T-cell (primary cell): ENCODE results near the gene DNAJB9. TPM values are rescaled to one million over a fixed set of nuclear protein-coding genes. Genes with fewer than 3 reads are reported as not detected.

Experiments
- ATAC-seq, 4 experiments: fragments of 200-7000 bp in 3 of 4; fragments of 150-1000 bp in 1 of 4; cut with Tn5 transposase; replicated peaks in 1 of 4; 1 replicate in 3 of 4; 2 replicates in 1 of 4; pipeline ENCODE4 v1.10.0; 2021; ENCODE audit warnings: moderate library complexity in 3 of 4, mild to moderate bottlenecking in 2 of 4, moderate number of reproducible peaks in 1 of 4
- CTCF ChIA-PET, 2 donors: fragments of 300-600 bp; sonication (Branson Sonifier 250); formaldehyde crosslinking; loops; one replicate each; lab custom pipeline; 2022; ENCODE audit warnings: antibody characterized with exemption in 2 of 2; lab: Charles Lee
- POLR2A ChIA-PET, 2 donors: fragments of 300-600 bp; sonication (Branson Sonifier 250); formaldehyde crosslinking; loops; one replicate each; lab custom pipeline; 2022; ENCODE audit warnings: antibody characterized with exemption in 2 of 2; lab: Charles Lee
- DNase-seq, 35 experiments: peaks; one replicate each; pipeline versions ENCODE4 v3.0.0 to v3.0.0-alpha.2; 2013 to 2023
- H3K27ac ChIP-seq: one replicate; pipeline ENCODE4 v1.5.1; 2013; ENCODE audit warnings: low read length
- H3K27me3 ChIP-seq, 2 experiments: replicated peaks in 1 of 2; 1 replicate in 1 of 2; 2 replicates in 1 of 2; pipeline versions ENCODE4 v1.6.1 to v1.7.0; 2013; ENCODE audit warnings: low read length in 1 of 2, mixed read lengths in 1 of 2; ENCODE audit not compliant: control insufficient read depth in 2 of 2, insufficient read depth in 2 of 2; ENCODE audit errors: extremely low read depth in 1 of 2
- H3K36me3 ChIP-seq, 2 donors: 1 replicate in 1 of 2; 2 replicates in 1 of 2; pipeline versions ENCODE4 v1.6.1 to v1.7.0; 2013; ENCODE audit warnings: low read length in 1 of 2; ENCODE audit not compliant: control insufficient read depth in 2 of 2, insufficient read depth in 1 of 2; ENCODE audit errors: extremely low read depth in 1 of 2
- H3K4me1 ChIP-seq, 2 experiments: 1 replicate in 1 of 2; 2 replicates in 1 of 2; pipeline versions ENCODE4 v1.6.1 to v1.7.0; 2013; ENCODE audit warnings: low read length in 2 of 2, mixed read lengths in 1 of 2; ENCODE audit not compliant: insufficient read depth in 2 of 2, control insufficient read depth in 1 of 2; ENCODE audit errors: extremely low read depth in 1 of 2
- H3K4me3 ChIP-seq, 2 donors: 1 replicate in 1 of 2; 2 replicates in 1 of 2; pipeline versions ENCODE4 v1.5.1 to v1.7.0; 2013; ENCODE audit warnings: mild to moderate bottlenecking in 2 of 2, low read length in 1 of 2, moderate library complexity in 1 of 2; ENCODE audit not compliant: control insufficient read depth in 1 of 2; ENCODE audit errors: extremely low read depth in 1 of 2
- H3K9me3 ChIP-seq: 2 replicates; pipeline ENCODE4 v1.7.0; 2013
- H3K27ac Mint-ChIP-seq, 2 donors: one replicate each; pipeline ENCODE4 v1.8.0; 2020 to 2021; ENCODE audit warnings: mild to moderate bottlenecking in 2 of 2, mixed read lengths in 2 of 2
- H3K27me3 Mint-ChIP-seq, 2 donors: one replicate each; pipeline ENCODE4 v1.8.0; 2021 to 2022; ENCODE audit warnings: mixed read lengths in 2 of 2
- H3K36me3 Mint-ChIP-seq: one replicate; pipeline ENCODE4 v1.8.0; 2021; ENCODE audit warnings: mixed read lengths
- H3K4me1 Mint-ChIP-seq, 3 donors: one replicate each; pipeline ENCODE4 v1.8.0; 2020 to 2022; ENCODE audit warnings: mixed read lengths in 3 of 3, mild to moderate bottlenecking in 1 of 3
- H3K4me3 Mint-ChIP-seq, 3 donors: one replicate each; pipeline ENCODE4 v1.8.0; 2020 to 2022; ENCODE audit warnings: mild to moderate bottlenecking in 3 of 3, mixed read lengths in 3 of 3, moderate library complexity in 3 of 3
- H3K9me3 Mint-ChIP-seq, 3 donors: one replicate each; pipeline ENCODE4 v1.8.0; 2020 to 2022; ENCODE audit warnings: mixed read lengths in 3 of 3
- WGBS: methylation state at CpG from one replicate; pipeline ENCODE4 v1.1.5; 2013; ENCODE audit warnings: missing lambda C conversion rate; ENCODE audit not compliant: insufficient coverage; 5-methylcytosine and 5-hydroxymethylcytosine counted together
- total RNA-seq, 35 experiments: library from RNA in 6 of 35; stranded (reverse) in 6 of 35; fragments of 120-200 nt in 1 of 35; gene quantifications; one replicate each; pipeline versions ENCODE4 v1.2.1 to v1.2.4 and lab custom pipeline; 2013 to 2026

Gene DNAJB9
- total RNA-seq, 5 donors from 2014 or later (not counting 1 experiment from before 2014, with no cell fraction given): 20.5 to 60.8 (median 27.9) TPM

GRCh38 chr7:108528183-108528712 lies 41.4 kb upstream of the DNAJB9 start:
- H3K4me3 Mint-ChIP-seq: peak overlapping the region in 2 of 3 donors; percentile 25 to 29
- peaks cover 0 to 7% of the 10 kb centered on the region in 2 donors for H3K27me3 Mint-ChIP-seq
- Histone ChIP-seq H3K4me3 (no peak overlapping the region), H3K27me3 (no peaks in the 10 kb centered on the region), H3K9me3 (no peaks in the 10 kb centered on the region), H3K36me3 (no peaks in the 10 kb centered on the region), H3K4me1 (peaks cover 16 to 17% of the 10 kb centered on the region in 2 experiments), H3K27ac (no peak overlapping the region)
- no peaks in the 10 kb centered on the region for H3K9me3 Mint-ChIP-seq
- ChIA-PET POLR2A (interaction anchor here in 1 of 2 donors (0.8 kb wide), 1 partner anchor 41 kb away, joined by 5 read pairs; the partner anchor contains the start of genes DNAJB9 and THAP5), CTCF (no interaction called here)
- 98% methylated on average over 4 of the region's 6 CpGs for WGBS
- no peaks in the 10 kb centered on the region for H3K36me3 Mint-ChIP-seq
- no peak for ATAC-seq
- no peak for DNase-seq
- peaks cover 22 to 25% (median 24%) of the 10 kb centered on the region in 3 donors for H3K4me1 Mint-ChIP-seq
- H3K27ac Mint-ChIP-seq: no peak overlapping the region

GRCh38 chr7:108529341-108529740 lies 40.3 kb upstream of the DNAJB9 start:
- H3K27me3 ChIP-seq: no peaks in the 10 kb centered on the region
- no peaks in the 10 kb centered on the region for H3K9me3 ChIP-seq
- Mint-ChIP-seq H3K36me3 (no peaks in the 10 kb centered on the region), H3K4me1 (peaks cover 12 to 14% (median 13%) of the 10 kb centered on the region in 3 donors), H3K9me3 (no peaks in the 10 kb centered on the region), H3K4me3 (no peak overlapping the region), H3K27ac (no peak overlapping the region), H3K27me3 (peaks cover 2 to 7% of the 10 kb centered on the region in 2 donors)
- 100% methylated on average over 2 of the region's 3 CpGs for WGBS
- DNase-seq (no peak), ATAC-seq (no peak)
- CTCF ChIA-PET: no interaction called here
- POLR2A ChIA-PET: no interaction called here
- H3K4me1 ChIP-seq: peaks cover 9 to 11% of the 10 kb centered on the region in 2 experiments
- H3K27ac ChIP-seq: no peak overlapping the region
- no peaks in the 10 kb centered on the region for H3K36me3 ChIP-seq
- no peak overlapping the region for H3K4me3 ChIP-seq

- POLR2A ChIA-PET: interaction anchor here (0.7 kb wide), 2 partner anchors 33 to 842 kb away, joined by 6 to 10 read pairs; no protein-coding TSS in a partner anchor
- WGBS: no CpG with 5 or more reads among the region's 3 CpGs
- no peaks in the 10 kb centered on the region for H3K9me3 ChIP-seq
- ATAC-seq (no peak), DNase-seq (no peak)
- Mint-ChIP-seq H3K27ac (no peak overlapping the region), H3K36me3 (no peaks in the 10 kb centered on the region), H3K27me3 (peaks cover 10 to 13% of the 10 kb centered on the region in 2 donors), H3K9me3 (no peaks in the 10 kb centered on the region), H3K4me3 (no peak overlapping the region), H3K4me1 (no peaks in the 10 kb centered on the region)
- no peaks in the 10 kb centered on the region for H3K4me1 ChIP-seq
- CTCF ChIA-PET: no interaction called here
- no peak overlapping the region for H3K4me3 ChIP-seq
- H3K36me3 ChIP-seq: no peaks in the 10 kb centered on the region
- H3K27ac ChIP-seq: no peak overlapping the region
- H3K27me3 ChIP-seq: no peaks in the 10 kb centered on the region
Measured at GRCh38 chr7:108533712-108534111, 36.0 kb upstream of the DNAJB9 start.

GRCh38 chr7:108535257-108535656 lies 34.4 kb upstream of the DNAJB9 start:
- ChIA-PET CTCF (no interaction called here), POLR2A (no interaction called here)
- H3K4me1 ChIP-seq: no peaks in the 10 kb centered on the region
- ATAC-seq (no peak), DNase-seq (no peak)
- H3K36me3 Mint-ChIP-seq: no peaks in the 10 kb centered on the region
- H3K4me3 ChIP-seq: no peak overlapping the region
- no peak overlapping the region for H3K27ac Mint-ChIP-seq
- WGBS: no CpG with 5 or more reads among the region's 5 CpGs
- no peaks in the 10 kb centered on the region for H3K9me3 ChIP-seq
- no peak overlapping the region for H3K4me3 Mint-ChIP-seq
- peaks cover 10 to 13% of the 10 kb centered on the region in 2 donors for H3K27me3 Mint-ChIP-seq
- H3K4me1 Mint-ChIP-seq: no peaks in the 10 kb centered on the region
- H3K27ac ChIP-seq: no peak overlapping the region
- no peaks in the 10 kb centered on the region for H3K9me3 Mint-ChIP-seq
- H3K36me3 ChIP-seq: no peaks in the 10 kb centered on the region
- no peaks in the 10 kb centered on the region for H3K27me3 ChIP-seq

- no peaks in the 10 kb centered on the region for H3K36me3 Mint-ChIP-seq
- ChIA-PET POLR2A (no interaction called here), CTCF (no interaction called here)
- H3K4me3 ChIP-seq: no peak overlapping the region
- H3K9me3 ChIP-seq: no peaks in the 10 kb centered on the region
- no peak overlapping the region for H3K4me3 Mint-ChIP-seq
- no peak overlapping the region for H3K27ac Mint-ChIP-seq
- H3K36me3 ChIP-seq: no peaks in the 10 kb centered on the region
- H3K27ac ChIP-seq: no peak overlapping the region
- H3K9me3 Mint-ChIP-seq: no peaks in the 10 kb centered on the region
- no peaks in the 10 kb centered on the region for H3K4me1 Mint-ChIP-seq
- no CpG with 5 or more reads among the region's 1 CpG for WGBS
- no peak for DNase-seq
- peaks cover 10 to 13% of the 10 kb centered on the region in 2 donors for H3K27me3 Mint-ChIP-seq
- ATAC-seq: no peak
- no peaks in the 10 kb centered on the region for H3K4me1 ChIP-seq
- H3K27me3 ChIP-seq: no peaks in the 10 kb centered on the region
Measured at GRCh38 chr7:108535744-108536143, 33.9 kb upstream of the DNAJB9 start.

GRCh38 chr7:108537229-108537628 lies 32.4 kb upstream of the DNAJB9 start:
- Mint-ChIP-seq H3K4me3 (no peak overlapping the region), H3K27me3 (peaks cover 9 to 10% of the 10 kb centered on the region in 2 donors), H3K36me3 (no peaks in the 10 kb centered on the region), H3K9me3 (no peaks in the 10 kb centered on the region), H3K27ac (no peak overlapping the region), H3K4me1 (no peaks in the 10 kb centered on the region)
- 100% methylated on average over 1 of the region's 2 CpGs for WGBS
- H3K36me3 ChIP-seq: no peaks in the 10 kb centered on the region
- H3K27ac ChIP-seq: no peak overlapping the region
- DNase-seq: no peak
- ChIA-PET POLR2A (no interaction called here), CTCF (no interaction called here)
- H3K4me1 ChIP-seq: no peaks in the 10 kb centered on the region
- no peak for ATAC-seq
- no peak overlapping the region for H3K4me3 ChIP-seq
- no peaks in the 10 kb centered on the region for H3K9me3 ChIP-seq
- H3K27me3 ChIP-seq: no peaks in the 10 kb centered on the region
